Measurements from ENCODE around the gene LAMC1.

DNA sequence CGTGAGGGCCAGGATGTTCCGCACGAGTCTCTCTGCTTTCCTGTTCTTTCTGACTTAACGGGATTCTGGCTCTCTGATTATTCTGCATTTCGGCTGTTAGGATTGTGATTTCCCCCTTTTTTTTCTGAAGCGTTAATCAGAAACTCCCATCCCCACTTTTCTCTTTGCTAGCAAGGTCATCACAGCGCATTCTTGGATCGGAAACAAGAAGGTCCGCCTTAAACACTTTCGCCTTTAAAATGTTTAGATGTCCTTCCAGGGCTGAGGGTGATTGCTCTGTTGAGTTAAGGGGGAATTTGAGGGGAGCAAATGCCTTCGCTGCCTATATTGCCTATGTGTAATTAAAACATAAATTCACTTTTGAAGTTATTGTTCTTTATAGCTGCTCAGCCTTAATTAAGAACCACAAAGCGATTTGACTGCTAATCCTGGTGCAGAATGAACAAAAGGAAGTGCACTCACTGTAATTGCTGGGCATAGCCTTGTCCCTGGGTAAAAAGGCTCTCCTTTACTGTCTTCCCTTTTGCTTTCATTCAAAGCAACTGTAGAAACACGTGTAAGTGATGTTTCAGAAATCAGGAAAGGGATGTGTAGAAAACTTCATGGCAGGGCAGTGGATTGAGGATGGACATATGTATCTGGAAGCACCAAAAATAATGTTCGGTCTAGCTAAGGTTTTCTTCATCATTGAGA, 1.2 kb downstream of the LAMC1 start:
- TF ChIP-seq, protein P1, sequence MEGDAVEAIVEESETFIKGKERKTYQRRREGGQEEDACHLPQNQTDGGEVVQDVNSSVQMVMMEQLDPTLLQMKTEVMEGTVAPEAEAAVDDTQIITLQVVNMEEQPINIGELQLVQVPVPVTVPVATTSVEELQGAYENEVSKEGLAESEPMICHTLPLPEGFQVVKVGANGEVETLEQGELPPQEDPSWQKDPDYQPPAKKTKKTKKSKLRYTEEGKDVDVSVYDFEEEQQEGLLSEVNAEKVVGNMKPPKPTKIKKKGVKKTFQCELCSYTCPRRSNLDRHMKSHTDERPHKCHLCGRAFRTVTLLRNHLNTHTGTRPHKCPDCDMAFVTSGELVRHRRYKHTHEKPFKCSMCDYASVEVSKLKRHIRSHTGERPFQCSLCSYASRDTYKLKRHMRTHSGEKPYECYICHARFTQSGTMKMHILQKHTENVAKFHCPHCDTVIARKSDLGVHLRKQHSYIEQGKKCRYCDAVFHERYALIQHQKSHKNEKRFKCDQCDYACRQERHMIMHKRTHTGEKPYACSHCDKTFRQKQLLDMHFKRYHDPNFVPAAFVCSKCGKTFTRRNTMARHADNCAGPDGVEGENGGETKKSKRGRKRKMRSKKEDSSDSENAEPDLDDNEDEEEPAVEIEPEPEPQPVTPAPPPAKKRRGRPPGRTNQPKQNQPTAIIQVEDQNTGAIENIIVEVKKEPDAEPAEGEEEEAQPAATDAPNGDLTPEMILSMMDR (IDR thresholded peaks at IDR 0.05) = no peak
- TF ChIP-seq EZH2 (IDR thresholded peaks at IDR 0.05; ENCODE audit: borderline replicate concordance, insufficient read depth, low read depth, low read length, poor library complexity, severe bottlenecking) = no peak

Data from B cell (primary cell).